ENCODE results near the gene SEPHS2. TPM values are rescaled to one million over a fixed set of nuclear protein-coding genes. Genes with fewer than 3 reads are reported as not detected.
A peak's percentile ranks its signal among the peaks of the same experiment; 100 is the strongest.
"Not testable (repeated sequence)": the region's sequence is repeated elsewhere in the genome, so short reads cannot be mapped to it uniquely, and the experiment has no call there.

Gene SEPHS2
- total RNA-seq, 1 donor from 2014 or later, result 58.6 TPM

- no peak for DNase-seq (ENCODE audit: extremely low spot score, unreplicated experiment)
- Mint-ChIP-seq H3K27me3 (no peaks in the 10 kb centered on the region), H3K4me1 (ENCODE audit: unreplicated experiment) (peaks cover 6% of the 10 kb centered on the region), H3K9me3 (no peaks in the 10 kb centered on the region), H3K36me3 (no peaks in the 10 kb centered on the region), H3K27ac (no peak overlapping the region), H3K4me3 (no peak overlapping the region)
- TF ChIP-seq CTCF (conservative IDR thresholded peaks at IDR 0.05), result no peak
These were observed 13.8 kb upstream of the SEPHS2 start for GRCh38 chr16:30459456-30459855.

GRCh38 chr16:30458561-30459394 is 13.1 kb upstream of the SEPHS2 start:
- H3K9me3 Mint-ChIP-seq, result no peaks in the 10 kb centered on the region
- no peaks in the 10 kb centered on the region for H3K27me3 Mint-ChIP-seq
- no peak overlapping the region for H3K4me3 Mint-ChIP-seq
- no peaks in the 10 kb centered on the region for H3K36me3 Mint-ChIP-seq
- no peak for TF ChIP-seq CTCF (conservative IDR thresholded peaks at IDR 0.05)
- no peak overlapping the region for H3K27ac Mint-ChIP-seq
- H3K4me1 Mint-ChIP-seq (ENCODE audit: unreplicated experiment), result peaks cover 11% of the 10 kb centered on the region
- DNase-seq (ENCODE audit: extremely low spot score, unreplicated experiment), result no peak

- DNase-seq (ENCODE audit: extremely low spot score, unreplicated experiment), result no peak
- no peak overlapping the region for H3K4me3 Mint-ChIP-seq
- H3K36me3 Mint-ChIP-seq, result no peaks in the 10 kb centered on the region
- no peaks in the 10 kb centered on the region for H3K9me3 Mint-ChIP-seq
- H3K27ac Mint-ChIP-seq, result no peak overlapping the region
- TF ChIP-seq CTCF (conservative IDR thresholded peaks at IDR 0.05), result no peak
- no peaks in the 10 kb centered on the region for H3K27me3 Mint-ChIP-seq
- H3K4me1 Mint-ChIP-seq (ENCODE audit: unreplicated experiment), result peaks cover 12% of the 10 kb centered on the region
These were observed 12.3 kb upstream of the SEPHS2 start for GRCh38 chr16:30457743-30458560.

- H3K36me3 Mint-ChIP-seq, result no peaks in the 10 kb centered on the region
- H3K4me3 Mint-ChIP-seq, result no peak overlapping the region
- TF ChIP-seq CTCF (conservative IDR thresholded peaks at IDR 0.05), result no peak
- H3K27me3 Mint-ChIP-seq, result no peaks in the 10 kb centered on the region
- peaks cover 19% of the 10 kb centered on the region for H3K4me1 Mint-ChIP-seq (ENCODE audit: unreplicated experiment)
- no peaks in the 10 kb centered on the region for H3K9me3 Mint-ChIP-seq
- no peak overlapping the region for H3K27ac Mint-ChIP-seq
- no peak for DNase-seq (ENCODE audit: extremely low spot score, unreplicated experiment)
These were observed 11.6 kb upstream of the SEPHS2 start for GRCh38 chr16:30457256-30457655.

- no peak overlapping the region for H3K4me3 Mint-ChIP-seq
- no peak for DNase-seq (ENCODE audit: extremely low spot score, unreplicated experiment)
- H3K4me1 Mint-ChIP-seq (ENCODE audit: unreplicated experiment), result peaks cover 20% of the 10 kb centered on the region
- H3K27me3 Mint-ChIP-seq, result no peaks in the 10 kb centered on the region
- no peaks in the 10 kb centered on the region for H3K36me3 Mint-ChIP-seq
- H3K9me3 Mint-ChIP-seq, result no peaks in the 10 kb centered on the region
- TF ChIP-seq CTCF (conservative IDR thresholded peaks at IDR 0.05), result no peak
- no peak overlapping the region for H3K27ac Mint-ChIP-seq
These were observed 10.6 kb upstream of the SEPHS2 start for GRCh38 chr16:30456302-30456701.

- peak overlapping the region; percentile 50 for H3K27ac Mint-ChIP-seq
- H3K27me3 Mint-ChIP-seq; H3K36me3 Mint-ChIP-seq; DNase-seq (ENCODE audit: extremely low spot score, unreplicated experiment); H3K9me3 Mint-ChIP-seq: not testable (repeated sequence)
- H3K4me1 Mint-ChIP-seq (ENCODE audit: unreplicated experiment), result peaks cover 25% of the 10 kb centered on the region
- H3K4me3 Mint-ChIP-seq, result peak overlapping the region; percentile 55
These were observed 7.3 kb upstream of the SEPHS2 start for GRCh38 chr16:30452709-30453580.
